ENCODE data around the gene GPD2.

DNA sequence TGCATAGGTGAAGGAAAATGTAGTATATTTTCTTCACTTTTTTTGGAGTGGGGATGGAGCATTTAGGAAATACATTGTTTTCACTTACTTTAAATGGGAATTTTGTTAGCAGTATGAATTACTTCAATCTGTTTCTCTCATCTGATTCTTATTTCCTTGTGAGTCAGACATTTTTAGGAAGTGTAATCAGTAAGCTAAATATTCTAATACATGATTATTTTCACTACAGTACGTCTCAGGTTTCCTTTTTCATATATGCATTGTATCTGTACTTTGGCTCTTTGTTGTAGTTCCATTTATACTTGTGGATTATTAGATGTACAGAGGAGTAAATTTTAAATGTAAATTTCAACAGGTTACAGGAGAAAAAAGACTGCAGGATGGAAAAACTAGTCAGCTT lies 27.9 kb downstream of the GPD2 start:
- TF ChIP-seq, protein P1, sequence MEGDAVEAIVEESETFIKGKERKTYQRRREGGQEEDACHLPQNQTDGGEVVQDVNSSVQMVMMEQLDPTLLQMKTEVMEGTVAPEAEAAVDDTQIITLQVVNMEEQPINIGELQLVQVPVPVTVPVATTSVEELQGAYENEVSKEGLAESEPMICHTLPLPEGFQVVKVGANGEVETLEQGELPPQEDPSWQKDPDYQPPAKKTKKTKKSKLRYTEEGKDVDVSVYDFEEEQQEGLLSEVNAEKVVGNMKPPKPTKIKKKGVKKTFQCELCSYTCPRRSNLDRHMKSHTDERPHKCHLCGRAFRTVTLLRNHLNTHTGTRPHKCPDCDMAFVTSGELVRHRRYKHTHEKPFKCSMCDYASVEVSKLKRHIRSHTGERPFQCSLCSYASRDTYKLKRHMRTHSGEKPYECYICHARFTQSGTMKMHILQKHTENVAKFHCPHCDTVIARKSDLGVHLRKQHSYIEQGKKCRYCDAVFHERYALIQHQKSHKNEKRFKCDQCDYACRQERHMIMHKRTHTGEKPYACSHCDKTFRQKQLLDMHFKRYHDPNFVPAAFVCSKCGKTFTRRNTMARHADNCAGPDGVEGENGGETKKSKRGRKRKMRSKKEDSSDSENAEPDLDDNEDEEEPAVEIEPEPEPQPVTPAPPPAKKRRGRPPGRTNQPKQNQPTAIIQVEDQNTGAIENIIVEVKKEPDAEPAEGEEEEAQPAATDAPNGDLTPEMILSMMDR (IDR thresholded peaks at IDR 0.05; ENCODE audit: low read length): no peak
- TF ChIP-seq EZH2phosphoT487 (IDR thresholded peaks at IDR 0.05; ENCODE audit: low read length): no peak

Data from MM.1S (cell line).